HEK293 (cell line): ENCODE results near the gene SMCO4.

ENCODE experiments used
- YY1 ChIP-seq: fragments of 450-650 bp; formaldehyde crosslinking; IDR thresholded peaks from 2 replicates; pipeline ENCODE4 v1.5.1; 2018; ENCODE audit warnings: missing biosample characterization, missing genetic modification characterization
- ZBTB1 ChIP-seq: fragments of 450-650 bp; formaldehyde crosslinking; IDR thresholded peaks from 2 replicates; pipeline ENCODE4 v1.5.1; 2016; ENCODE audit warnings: missing biosample characterization, missing genetic modification characterization
- ZNF184 ChIP-seq: fragments of 450-650 bp; IDR thresholded peaks from 2 replicates; pipeline ENCODE4 v1.5.1; 2018; ENCODE audit warnings: missing biosample characterization, mild to moderate bottlenecking, missing genetic modification characterization
- TF ChIP-seq, protein P1 (sequence below): fragments of 450-650 bp; formaldehyde crosslinking; IDR thresholded peaks from 2 replicates; pipeline ENCODE4 v1.5.1; 2016; ENCODE audit warnings: missing biosample characterization, missing genetic modification characterization

DNA sequence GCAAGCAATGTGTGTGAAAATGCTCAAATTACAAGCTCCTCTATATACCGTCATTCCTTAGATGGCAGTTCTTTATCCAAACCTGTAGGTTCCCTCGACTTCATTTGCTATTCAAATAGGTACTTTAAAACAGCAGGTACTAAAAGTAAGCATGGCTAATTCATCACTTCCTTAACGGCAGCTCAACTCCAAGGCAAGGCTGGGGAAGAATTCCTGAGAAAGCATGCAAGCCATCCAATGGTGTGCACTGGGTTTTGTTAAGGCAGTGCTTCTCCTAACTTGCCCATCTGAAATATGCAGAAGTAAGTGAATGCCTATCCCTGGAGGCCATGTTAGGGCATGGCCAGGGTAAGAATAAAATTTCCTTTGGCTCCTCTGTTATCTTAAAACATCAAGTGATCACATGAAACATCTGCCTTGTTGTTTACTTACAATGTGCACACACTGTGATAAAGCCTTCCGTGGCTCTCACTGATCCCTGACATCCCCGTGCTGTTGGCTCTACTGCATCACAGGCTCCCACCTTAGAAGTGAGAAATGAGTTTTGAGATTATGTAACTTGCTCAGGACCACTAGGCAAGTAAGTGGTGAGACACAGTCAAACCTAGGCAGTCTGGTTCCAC, 52.1 kb downstream of the SMCO4 start:
- no peak for TF ChIP-seq YY1 (tag by site-specific recombination)
- TF ChIP-seq, protein P1, sequence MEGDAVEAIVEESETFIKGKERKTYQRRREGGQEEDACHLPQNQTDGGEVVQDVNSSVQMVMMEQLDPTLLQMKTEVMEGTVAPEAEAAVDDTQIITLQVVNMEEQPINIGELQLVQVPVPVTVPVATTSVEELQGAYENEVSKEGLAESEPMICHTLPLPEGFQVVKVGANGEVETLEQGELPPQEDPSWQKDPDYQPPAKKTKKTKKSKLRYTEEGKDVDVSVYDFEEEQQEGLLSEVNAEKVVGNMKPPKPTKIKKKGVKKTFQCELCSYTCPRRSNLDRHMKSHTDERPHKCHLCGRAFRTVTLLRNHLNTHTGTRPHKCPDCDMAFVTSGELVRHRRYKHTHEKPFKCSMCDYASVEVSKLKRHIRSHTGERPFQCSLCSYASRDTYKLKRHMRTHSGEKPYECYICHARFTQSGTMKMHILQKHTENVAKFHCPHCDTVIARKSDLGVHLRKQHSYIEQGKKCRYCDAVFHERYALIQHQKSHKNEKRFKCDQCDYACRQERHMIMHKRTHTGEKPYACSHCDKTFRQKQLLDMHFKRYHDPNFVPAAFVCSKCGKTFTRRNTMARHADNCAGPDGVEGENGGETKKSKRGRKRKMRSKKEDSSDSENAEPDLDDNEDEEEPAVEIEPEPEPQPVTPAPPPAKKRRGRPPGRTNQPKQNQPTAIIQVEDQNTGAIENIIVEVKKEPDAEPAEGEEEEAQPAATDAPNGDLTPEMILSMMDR, result no peak
- TF ChIP-seq ZNF184 (tag by site-specific recombination), result no peak
- TF ChIP-seq ZBTB1, result no peak
